Parathyroid adenoma (tissue), 2 donors: ENCODE measurements around the gene SERINC3.

Source experiments
- H2AFZ ChIP-seq: fragments of 300-600 bp; sonication (generic); one replicate; pipeline ENCODE4 v1.7.0; 2017; ENCODE audit warnings: antibody characterized with exemption, mild to moderate bottlenecking
- H3K27ac ChIP-seq: fragments of 300-600 bp; sonication (generic); one replicate; pipeline ENCODE4 v1.7.0; 2017
- H3K27me3 ChIP-seq: fragments of 300-600 bp; sonication (generic); one replicate; pipeline ENCODE4 v1.7.0; 2017; ENCODE audit warnings: low read length; ENCODE audit not compliant: control insufficient read depth, insufficient read depth
- H3K36me3 ChIP-seq: fragments of 300-600 bp; sonication (generic); one replicate; pipeline ENCODE4 v1.7.0; 2017; ENCODE audit warnings: low read length; ENCODE audit not compliant: control insufficient read depth, insufficient read depth
- H3K4me1 ChIP-seq: fragments of 300-600 bp; sonication (generic); one replicate; pipeline ENCODE4 v1.7.0; 2017; ENCODE audit warnings: control low read depth
- H3K4me2 ChIP-seq: fragments of 300-600 bp; sonication (generic); one replicate; pipeline ENCODE4 v1.7.0; 2017; ENCODE audit warnings: low read length
- H3K4me3 ChIP-seq: fragments of 300-600 bp; sonication (generic); one replicate; pipeline ENCODE4 v1.7.0; 2017; ENCODE audit warnings: low read depth, low read length
- H3K79me2 ChIP-seq: fragments of 300-600 bp; sonication (generic); one replicate; pipeline ENCODE4 v1.7.0; 2017; ENCODE audit warnings: control low read depth
- H3K9ac ChIP-seq: fragments of 300-600 bp; sonication (generic); one replicate; pipeline ENCODE4 v1.7.0; 2017; ENCODE audit warnings: mild to moderate bottlenecking
- H3K9me3 ChIP-seq: fragments of 300-600 bp; sonication (generic); one replicate; pipeline ENCODE4 v1.7.0; 2017; ENCODE audit warnings: low read length; ENCODE audit not compliant: control insufficient read depth
- CTCF ChIP-seq: fragments of 300-600 bp; sonication (generic); IDR thresholded peaks from one replicate; pipeline ENCODE4 v1.7.0; 2017; ENCODE audit warnings: antibody characterized with exemption, mild to moderate bottlenecking
- donor health status: primary hyperparathyroidism.

The SERINC3 gene

GRCh38 chr20:44468044-44468782, 53.7 kb downstream of the SERINC3 start:
- Histone ChIP-seq H3K9me3 (no peaks in the 10 kb centered on the region), H3K79me2 (no peaks in the 10 kb centered on the region), H3K4me2 (no peak overlapping the region), H3K4me1 (peaks cover 6% of the 10 kb centered on the region), H3K27ac (no peak overlapping the region), H2AFZ (peak overlapping the region; percentile 39), H3K27me3 (no peaks in the 10 kb centered on the region), H3K4me3 (no peak overlapping the region), H3K9ac (no peak overlapping the region), H3K36me3 (no peaks in the 10 kb centered on the region)
- no peak for TF ChIP-seq CTCF

- Histone ChIP-seq H3K27me3 (no peaks in the 10 kb centered on the region), H3K27ac (no peak overlapping the region), H3K9me3 (no peaks in the 10 kb centered on the region), H3K4me3 (no peak overlapping the region), H3K79me2 (no peaks in the 10 kb centered on the region), H2AFZ (peak overlapping the region; percentile 39), H3K36me3 (no peaks in the 10 kb centered on the region), H3K9ac (no peak overlapping the region), H3K4me2 (peak overlapping the region; percentile 0), H3K4me1 (peaks cover 6% of the 10 kb centered on the region)
- TF ChIP-seq CTCF, result no peak
Measured at GRCh38 chr20:44467289-44467883, 54.5 kb downstream of the SERINC3 start.

GRCh38 chr20:44465001-44465560, 56.8 kb downstream of the SERINC3 start:
- H2AFZ ChIP-seq, result peak overlapping the region; percentile 72
- H3K4me3 ChIP-seq, result no peak overlapping the region
- no peaks in the 10 kb centered on the region for H3K36me3 ChIP-seq
- no peak overlapping the region for H3K9ac ChIP-seq
- H3K4me1 ChIP-seq, result peaks cover 6% of the 10 kb centered on the region
- peak overlapping the region; percentile 19 for H3K4me2 ChIP-seq
- H3K9me3 ChIP-seq, result no peaks in the 10 kb centered on the region
- TF ChIP-seq CTCF, result no peak
- no peaks in the 10 kb centered on the region for H3K79me2 ChIP-seq
- H3K27ac ChIP-seq, result no peak overlapping the region
- no peaks in the 10 kb centered on the region for H3K27me3 ChIP-seq

- Histone ChIP-seq H3K36me3 (no peaks in the 10 kb centered on the region), H2AFZ (peak overlapping the region; percentile 72), H3K27ac (no peak overlapping the region), H3K4me2 (no peak overlapping the region), H3K9me3 (no peaks in the 10 kb centered on the region), H3K4me1 (peaks cover 6% of the 10 kb centered on the region), H3K27me3 (no peaks in the 10 kb centered on the region), H3K79me2 (no peaks in the 10 kb centered on the region), H3K4me3 (no peak overlapping the region), H3K9ac (no peak overlapping the region)
- no peak for TF ChIP-seq CTCF
Measured at GRCh38 chr20:44464514-44464913, 57.4 kb downstream of the SERINC3 start.
